ENCODE measurements around the gene CTAGE8.
"Not testable (repeated sequence)": the region's sequence is repeated elsewhere in the genome, so short reads cannot be mapped to it uniquely, and the experiment has no call there.

Gene CTAGE8

GRCh38 chr7:144262128-144262527, 7.0 kb downstream of the CTAGE8 start:
- DNase-seq (ENCODE audit: low read depth); H3K4me3 ChIP-seq (ENCODE audit: low read depth, low read length): not testable (repeated sequence)

DNA sequence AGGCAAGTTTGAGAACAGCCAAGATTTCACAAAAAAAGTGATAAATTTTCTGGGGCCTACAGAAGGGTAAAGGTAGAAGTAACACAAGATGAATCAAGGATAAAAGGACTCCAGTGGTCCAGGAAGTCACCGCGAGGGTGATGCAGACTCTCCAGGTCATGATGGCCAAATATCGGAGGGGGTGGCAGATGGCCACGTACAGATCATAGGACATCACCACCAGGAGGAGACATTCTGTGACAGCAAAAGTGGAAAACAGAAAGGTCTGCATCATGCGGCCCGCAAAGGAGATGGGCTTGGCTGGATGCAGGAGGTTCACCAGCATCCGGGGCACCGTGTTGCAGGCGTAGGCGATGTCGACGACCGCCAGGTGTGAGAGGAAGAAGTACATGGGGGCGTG, 10.0 kb downstream of the CTAGE8 start:
- H3K4me3 ChIP-seq (ENCODE audit: low read depth, low read length); DNase-seq (ENCODE audit: low read depth): not testable (repeated sequence)

- DNase-seq (ENCODE audit: low read depth): no peak
- no peak for TF ChIP-seq CTCF (IDR thresholded peaks at IDR 0.05; ENCODE audit: control insufficient read depth, extremely low read depth, insufficient read depth)
- H3K4me3 ChIP-seq (ENCODE audit: low read depth, low read length): no peak overlapping the region
Measured at GRCh38 chr7:144256112-144256511, 13.0 kb downstream of the CTAGE8 start.

DNA sequence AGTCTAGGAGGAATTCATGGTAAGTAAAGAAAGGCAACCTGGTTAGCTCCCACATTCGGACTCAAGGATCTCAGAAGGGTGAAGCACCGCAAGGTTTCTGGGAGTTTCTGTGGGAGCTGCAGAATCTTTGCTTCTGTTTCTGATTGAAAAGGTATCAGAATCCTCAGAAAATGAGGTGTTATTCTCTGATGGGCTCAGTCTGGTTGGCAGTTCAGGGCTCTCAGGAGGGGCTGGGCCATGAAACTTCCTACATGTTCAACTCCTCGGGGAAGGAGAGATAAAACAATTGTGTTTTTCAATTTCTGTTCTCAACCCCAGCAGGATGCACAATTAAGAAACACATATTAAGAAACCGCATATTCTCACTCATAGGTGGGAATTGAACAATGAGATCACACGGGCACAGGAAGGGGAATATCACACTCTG, 13.6 kb downstream of the CTAGE8 start:
- TF ChIP-seq CTCF (IDR thresholded peaks at IDR 0.05; ENCODE audit: control insufficient read depth, extremely low read depth, insufficient read depth): no peak
- H3K4me3 ChIP-seq (ENCODE audit: low read depth, low read length): no peak overlapping the region
- no peak for DNase-seq (ENCODE audit: low read depth)

GRCh38 chr7:144252307-144252706, 16.8 kb downstream of the CTAGE8 start:
- not testable (repeated sequence) for H3K4me3 ChIP-seq (ENCODE audit: low read depth, low read length); DNase-seq (ENCODE audit: low read depth)

DNA sequence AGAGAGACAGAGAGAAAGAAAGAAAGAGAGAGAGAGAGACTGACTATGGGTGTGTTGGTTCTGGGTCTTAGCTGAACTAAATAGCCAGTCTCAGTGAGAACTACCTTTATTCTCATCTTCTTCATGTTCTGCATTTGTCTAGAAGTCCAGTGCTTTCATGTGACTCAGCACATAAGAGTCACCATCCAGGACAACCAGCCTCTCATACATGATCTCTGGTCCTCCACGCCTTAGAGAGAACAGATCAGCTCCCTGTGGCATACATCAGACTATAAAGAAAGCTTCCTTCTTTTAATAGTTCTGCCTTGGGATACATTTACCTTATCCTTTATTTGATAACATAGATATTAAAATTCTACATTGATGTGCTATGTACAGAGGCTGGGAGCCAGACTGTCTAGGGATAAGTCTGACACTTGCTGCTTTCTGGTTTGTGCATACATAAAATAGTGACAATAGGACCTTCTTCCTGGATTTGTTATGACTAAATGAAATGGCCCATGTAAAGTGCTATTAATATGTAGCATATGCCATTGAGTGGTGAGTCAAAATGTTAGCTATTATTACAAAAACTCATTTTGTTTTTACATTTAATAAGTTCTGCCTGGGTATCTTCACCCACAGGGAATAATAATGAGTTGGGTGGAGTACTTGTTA, 21.3 kb downstream of the CTAGE8 start:
- not testable (repeated sequence) for H3K4me3 ChIP-seq (ENCODE audit: low read depth, low read length); DNase-seq (ENCODE audit: low read depth)

DNA sequence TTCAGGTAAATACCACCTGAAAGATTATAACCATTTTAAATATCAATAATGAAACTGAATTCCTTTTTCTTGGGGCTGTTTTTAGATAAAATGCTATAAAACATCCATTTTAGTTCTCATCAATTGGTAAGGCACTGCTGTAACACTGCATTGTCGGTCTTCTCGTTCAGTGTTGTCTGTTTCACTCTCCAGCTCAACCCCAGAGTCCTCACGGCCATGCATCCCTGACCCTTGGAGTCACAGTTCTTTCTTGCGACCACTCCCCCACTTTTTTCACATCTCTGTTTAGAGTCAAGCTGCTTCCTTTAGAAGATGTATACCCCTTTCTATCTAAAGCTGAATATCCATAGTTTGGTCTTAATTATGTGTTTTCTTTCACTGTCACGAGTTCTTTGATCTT, 22.1 kb downstream of the CTAGE8 start:
- H3K4me3 ChIP-seq (ENCODE audit: low read depth, low read length); DNase-seq (ENCODE audit: low read depth): not testable (repeated sequence)

DNA sequence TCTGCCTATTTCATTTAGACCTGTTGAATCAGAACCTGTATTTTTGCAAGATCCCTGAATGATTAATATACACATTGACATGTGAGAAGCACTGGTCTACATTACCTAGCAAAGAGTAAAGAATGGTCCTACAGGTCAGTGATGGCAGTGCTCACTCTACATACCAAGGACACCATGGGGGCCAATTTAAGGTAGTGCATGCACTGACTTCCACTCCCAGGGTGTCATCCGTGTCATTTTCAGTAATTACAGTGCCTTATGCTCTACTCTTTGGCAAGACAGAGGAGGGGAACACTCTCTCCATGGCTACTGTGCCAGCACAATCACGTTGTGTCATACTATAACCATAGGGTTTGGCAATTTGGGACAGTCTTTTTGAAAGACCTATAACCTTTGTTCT, 23.7 kb downstream of the CTAGE8 start:
- DNase-seq (ENCODE audit: low read depth); H3K4me3 ChIP-seq (ENCODE audit: low read depth, low read length): not testable (repeated sequence)

GRCh38 chr7:144239365-144239764, 29.7 kb downstream of the CTAGE8 start, which contains the start of gene OR2A42:
TSS of gene OR2A42 (minus strand) at chr7:144239605. CDS start at chr7:144232843, 6,762 bp downstream.
- not testable (repeated sequence) for DNase-seq (ENCODE audit: low read depth); H3K4me3 ChIP-seq (ENCODE audit: low read depth, low read length)

GRCh38 chr7:144238530-144239082, 30.5 kb downstream of the CTAGE8 start:
- not testable (repeated sequence) for DNase-seq (ENCODE audit: low read depth); H3K4me3 ChIP-seq (ENCODE audit: low read depth, low read length)

- not testable (repeated sequence) for DNase-seq (ENCODE audit: low read depth); H3K4me3 ChIP-seq (ENCODE audit: low read depth, low read length)
Measured at GRCh38 chr7:144233039-144233438, 36.0 kb downstream of the CTAGE8 start.

- H3K4me3 ChIP-seq (ENCODE audit: low read depth, low read length); DNase-seq (ENCODE audit: low read depth): not testable (repeated sequence)
Measured at GRCh38 chr7:144231027-144231426, 38.1 kb downstream of the CTAGE8 start.

DNA sequence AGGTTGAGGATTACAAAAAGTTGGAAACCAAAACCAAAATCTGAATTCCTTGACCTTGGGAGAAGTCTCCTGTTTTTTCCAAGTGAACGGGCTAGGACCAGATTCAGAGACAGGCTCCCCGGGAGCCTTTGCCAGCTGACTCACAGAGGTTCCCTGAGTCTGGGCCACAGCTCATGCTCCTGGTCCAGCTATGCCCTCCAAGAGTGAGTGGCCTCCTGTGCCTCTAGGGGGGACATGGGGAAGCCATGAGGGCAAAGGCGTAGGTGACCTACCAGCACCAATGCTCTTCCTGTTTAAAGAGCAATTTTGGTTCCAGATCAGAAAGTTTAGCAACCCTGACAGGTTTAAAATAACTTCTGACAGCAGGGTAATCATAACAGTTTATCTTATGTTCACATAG, 40.3 kb downstream of the CTAGE8 start:
- DNase-seq (ENCODE audit: low read depth): not testable (repeated sequence)

DNA sequence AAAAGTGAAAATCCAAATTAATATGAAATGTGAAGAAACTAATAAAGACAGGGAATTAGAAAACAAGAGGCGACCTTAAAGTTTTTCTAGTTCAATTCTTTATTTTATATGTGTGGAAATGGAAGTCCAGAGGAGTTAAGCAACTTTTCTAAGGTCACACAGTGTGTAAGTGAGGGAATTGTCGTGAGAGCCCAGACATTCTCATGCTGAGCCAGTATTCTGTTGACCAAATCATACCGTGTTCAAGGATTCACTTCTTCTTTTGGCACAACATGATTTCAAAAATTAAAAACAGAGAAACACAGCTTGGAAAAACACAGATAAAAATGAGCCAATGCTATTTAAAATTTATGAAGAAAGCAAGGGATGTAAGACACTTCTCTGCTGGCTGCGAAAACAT, 42.2 kb downstream of the CTAGE8 start:
- not testable (repeated sequence) for H3K4me3 ChIP-seq (ENCODE audit: low read depth, low read length); DNase-seq (ENCODE audit: low read depth)

More for the DNA sequence above, 40.3 kb downstream of the CTAGE8 start:
- not testable (repeated sequence) for H3K4me3 ChIP-seq (ENCODE audit: low read depth, low read length)

DNA sequence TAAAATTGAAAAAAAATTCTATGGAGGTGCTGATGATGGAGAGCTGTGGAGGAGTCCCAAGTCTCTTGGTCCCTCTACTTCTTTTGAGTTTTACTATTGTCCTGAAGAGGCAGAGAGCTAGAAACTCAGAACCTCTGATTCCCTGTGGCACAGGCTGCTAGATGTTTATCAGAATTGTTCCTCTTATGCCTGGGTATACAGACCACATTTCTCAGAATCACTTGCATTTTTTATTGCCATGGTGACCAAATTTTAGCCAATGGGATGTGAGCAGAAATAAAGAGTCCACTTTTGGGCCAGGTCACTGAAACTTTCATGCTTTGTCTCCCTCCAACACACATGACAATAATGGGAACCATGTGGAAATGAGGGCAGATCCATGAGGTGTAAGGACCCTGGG, 45.4 kb downstream of the CTAGE8 start:
- not testable (repeated sequence) for DNase-seq (ENCODE audit: low read depth); H3K4me3 ChIP-seq (ENCODE audit: low read depth, low read length)

DNA sequence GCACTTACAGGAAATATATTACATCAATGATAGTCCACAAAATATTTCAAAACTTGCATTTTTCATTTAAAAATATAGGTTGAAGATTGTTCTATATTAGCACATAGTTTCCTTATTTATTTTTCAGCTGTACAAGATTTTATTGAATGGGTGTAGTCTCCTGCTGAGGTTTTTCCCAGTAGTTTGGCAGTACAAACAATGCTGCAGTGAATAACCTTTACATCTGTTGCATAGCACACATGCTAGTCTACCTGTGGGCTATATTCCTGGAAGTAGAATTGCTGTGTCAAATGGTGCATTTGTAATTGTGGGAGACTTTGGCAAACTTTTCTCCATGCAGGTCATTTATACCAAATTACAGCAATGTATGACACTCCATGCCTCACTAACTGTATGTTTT, 48.6 kb downstream of the CTAGE8 start:
- H3K4me3 ChIP-seq (ENCODE audit: low read depth, low read length); DNase-seq (ENCODE audit: low read depth): not testable (repeated sequence)

GRCh38 chr7:144219149-144219548, 49.9 kb downstream of the CTAGE8 start:
- not testable (repeated sequence) for DNase-seq (ENCODE audit: low read depth); H3K4me3 ChIP-seq (ENCODE audit: low read depth, low read length)

GRCh38 chr7:144218581-144218980, 50.5 kb downstream of the CTAGE8 start:
- not testable (repeated sequence) for DNase-seq (ENCODE audit: low read depth)

More at GRCh38 chr7:144218581-144218980, 50.5 kb downstream of the CTAGE8 start:
- not testable (repeated sequence) for H3K4me3 ChIP-seq (ENCODE audit: low read depth, low read length)

All from LNCaP clone FGC (cell line).